Measurements from ENCODE around the gene RBM45.
"Not testable (repeated sequence)": the region's sequence is repeated elsewhere in the genome, so short reads cannot be mapped to it uniquely, and the experiment has no call there.

Gene RBM45, protein sequence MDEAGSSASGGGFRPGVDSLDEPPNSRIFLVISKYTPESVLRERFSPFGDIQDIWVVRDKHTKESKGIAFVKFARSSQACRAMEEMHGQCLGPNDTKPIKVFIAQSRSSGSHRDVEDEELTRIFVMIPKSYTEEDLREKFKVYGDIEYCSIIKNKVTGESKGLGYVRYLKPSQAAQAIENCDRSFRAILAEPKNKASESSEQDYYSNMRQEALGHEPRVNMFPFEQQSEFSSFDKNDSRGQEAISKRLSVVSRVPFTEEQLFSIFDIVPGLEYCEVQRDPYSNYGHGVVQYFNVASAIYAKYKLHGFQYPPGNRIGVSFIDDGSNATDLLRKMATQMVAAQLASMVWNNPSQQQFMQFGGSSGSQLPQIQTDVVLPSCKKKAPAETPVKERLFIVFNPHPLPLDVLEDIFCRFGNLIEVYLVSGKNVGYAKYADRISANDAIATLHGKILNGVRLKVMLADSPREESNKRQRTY

DNA sequence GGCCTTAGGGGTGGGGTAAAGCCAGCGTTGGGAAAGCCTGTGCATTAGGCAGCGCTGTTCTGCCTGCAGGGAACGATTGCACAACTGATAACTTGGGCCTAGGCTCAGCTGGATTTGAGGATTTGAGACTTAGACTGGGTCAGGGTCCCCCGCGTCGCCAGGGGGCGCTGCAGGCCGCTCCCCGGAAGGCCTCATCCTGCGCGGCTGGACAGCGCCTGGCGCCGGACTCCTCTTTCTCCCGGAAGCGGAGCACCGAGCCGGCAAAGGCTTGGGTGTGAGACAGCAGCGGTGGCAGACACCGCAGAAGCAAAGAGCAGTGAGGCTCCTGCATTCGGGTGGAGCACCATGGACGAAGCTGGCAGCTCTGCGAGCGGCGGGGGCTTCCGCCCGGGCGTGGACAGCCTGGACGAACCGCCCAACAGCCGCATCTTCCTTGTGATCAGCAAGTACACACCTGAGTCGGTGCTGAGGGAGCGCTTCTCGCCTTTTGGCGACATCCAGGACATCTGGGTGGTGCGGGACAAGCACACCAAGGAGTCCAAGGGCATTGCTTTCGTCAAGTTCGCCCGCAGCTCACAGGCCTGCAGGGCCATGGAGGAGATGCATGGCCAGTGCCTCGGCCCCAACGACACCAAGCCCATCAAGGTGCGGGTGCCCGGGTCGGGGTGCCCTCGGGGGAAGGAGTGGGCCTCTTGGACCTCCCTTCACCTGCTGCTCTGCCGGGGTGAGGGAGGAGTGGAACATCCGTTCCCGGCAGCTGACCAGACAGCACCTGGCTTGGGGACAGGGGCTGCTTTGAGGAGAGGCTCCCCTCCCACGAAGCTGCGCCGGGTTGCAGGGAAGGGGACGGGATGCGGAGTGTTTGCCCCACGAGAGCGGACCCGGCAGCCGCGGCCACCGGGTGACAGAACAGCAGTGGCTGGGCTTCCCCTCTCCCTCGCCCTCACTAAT is at the start of gene RBM45:
Gene RBM45 (plus strand): TSS at position 236 of the 951 bp plus-strand sequence. CDS start 110 bp downstream, at position 346.
- DNase-seq = peak; percentile 86

DNA sequence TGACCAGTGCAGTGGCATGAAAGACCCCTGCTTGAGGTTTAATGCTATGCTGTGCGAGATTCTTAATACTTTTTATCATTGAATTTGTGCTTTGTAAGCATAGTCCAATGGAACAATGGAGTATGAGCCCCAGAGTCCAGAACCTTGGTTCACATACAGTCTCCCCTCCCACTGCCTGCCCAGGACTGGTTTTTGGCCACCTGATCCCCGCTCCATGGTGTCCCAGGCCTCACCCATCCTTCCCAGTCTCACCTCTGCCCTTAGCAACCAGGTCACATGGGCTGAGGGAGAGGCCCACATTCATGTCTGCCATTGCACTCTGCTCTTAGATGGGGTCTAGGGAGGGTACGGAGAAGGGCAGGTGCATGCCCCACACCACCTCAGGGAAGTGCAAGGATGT is 45.9 kb upstream of the RBM45 start:
- no peak for DNase-seq

DNA sequence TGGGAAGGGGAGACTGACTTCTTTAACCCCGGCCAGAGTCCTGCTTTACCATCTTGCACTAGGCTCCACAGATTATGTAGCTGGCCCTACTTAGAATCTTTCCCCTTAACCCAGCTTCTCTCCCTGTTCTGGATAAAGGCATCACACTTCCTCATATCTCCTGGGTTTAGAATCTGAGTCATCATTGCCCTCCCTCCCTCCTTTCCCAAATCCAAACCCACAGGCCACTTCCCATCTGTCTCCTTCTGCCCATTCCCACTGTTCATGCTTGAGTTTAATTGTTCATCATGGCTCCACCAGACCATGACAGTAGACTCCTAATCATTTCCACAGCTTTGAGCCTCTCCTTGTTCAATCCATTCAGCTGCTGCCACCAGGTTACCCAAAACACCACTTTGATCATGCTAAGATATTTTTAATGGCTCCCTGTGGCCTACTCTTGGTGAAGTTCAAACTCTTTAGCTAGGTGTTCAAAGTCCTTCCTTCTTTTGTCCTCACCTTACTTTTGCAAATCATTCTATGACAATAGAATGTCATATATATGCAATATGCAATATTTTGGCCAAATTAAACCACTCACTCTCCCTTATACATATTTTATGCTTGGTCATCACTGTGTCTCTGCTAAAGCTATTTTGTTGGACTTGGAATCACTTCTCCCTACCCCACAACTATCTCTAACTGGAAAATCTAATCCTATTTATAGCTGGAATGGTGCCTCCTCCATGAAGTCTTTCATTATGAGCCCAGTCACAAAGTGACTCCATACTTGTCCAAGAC is 45.2 kb upstream of the RBM45 start:
- no peak for DNase-seq

DNA sequence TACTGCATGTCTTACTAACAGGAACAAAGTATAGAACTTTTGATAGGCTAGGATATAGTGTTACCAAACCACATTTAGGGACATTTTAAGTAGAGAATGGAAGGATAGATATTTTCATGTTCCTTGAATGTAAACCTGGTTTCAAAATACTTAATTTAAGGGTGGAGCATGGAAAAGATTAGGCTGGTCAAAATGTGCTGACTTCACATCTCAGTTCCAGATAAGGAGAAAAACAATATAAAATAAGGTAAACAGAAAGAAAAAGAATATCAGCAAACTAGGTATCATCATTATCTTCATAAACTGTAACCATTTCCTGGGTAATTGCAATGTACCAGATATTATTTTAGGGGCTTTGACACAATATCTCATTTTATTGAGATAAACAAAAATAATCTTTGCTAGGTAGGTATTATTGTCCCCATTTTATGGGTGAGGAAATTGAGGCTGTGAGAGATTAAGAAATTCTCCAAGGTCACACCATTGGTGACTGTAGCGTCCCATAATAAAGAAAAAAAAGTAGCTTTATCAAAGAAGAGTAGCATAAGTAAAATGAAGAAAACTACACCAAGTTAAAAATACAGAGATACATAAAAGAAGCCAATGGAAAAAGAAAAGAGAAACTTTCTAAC is 43.3 kb upstream of the RBM45 start:
- DNase-seq = no peak

DNA sequence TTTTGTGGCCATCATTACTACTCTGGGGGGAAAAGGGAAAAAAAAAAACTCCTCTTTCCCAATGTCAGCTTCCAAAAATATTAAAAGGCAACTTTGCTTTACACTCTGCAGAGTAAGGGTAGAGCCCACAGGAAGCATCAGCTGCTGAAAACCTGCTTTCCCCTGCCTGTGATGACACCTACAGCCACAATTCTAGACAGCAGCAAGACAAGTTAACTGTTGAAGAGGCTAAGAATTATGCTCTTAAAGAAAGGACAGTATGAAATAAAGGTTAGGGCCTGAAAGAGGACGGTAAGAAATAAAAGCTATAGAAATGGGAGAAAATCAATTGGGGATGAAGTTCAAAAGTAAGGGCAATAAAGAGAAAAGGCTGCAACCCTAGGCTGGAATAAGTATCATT is 42.7 kb upstream of the RBM45 start:
- DNase-seq = no peak

DNA sequence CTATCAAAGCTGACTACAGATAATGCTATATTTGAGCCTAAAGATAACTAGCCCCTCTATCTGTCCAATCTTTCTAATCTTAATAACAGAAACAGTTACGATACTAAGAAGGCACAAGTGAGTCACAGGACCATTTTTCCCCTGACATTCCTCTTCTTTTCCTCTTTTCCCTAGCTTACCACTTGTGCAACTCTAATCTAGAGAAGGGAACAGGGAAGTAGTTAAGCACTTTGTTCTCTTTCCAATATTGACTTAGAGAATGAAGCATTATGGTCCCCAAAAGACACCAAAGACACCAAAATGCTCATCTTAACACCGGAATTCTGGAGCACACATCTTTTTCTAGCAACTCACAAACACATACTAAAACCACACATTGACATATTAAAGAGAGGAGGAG is 41.4 kb upstream of the RBM45 start:
- DNase-seq = no peak

DNA sequence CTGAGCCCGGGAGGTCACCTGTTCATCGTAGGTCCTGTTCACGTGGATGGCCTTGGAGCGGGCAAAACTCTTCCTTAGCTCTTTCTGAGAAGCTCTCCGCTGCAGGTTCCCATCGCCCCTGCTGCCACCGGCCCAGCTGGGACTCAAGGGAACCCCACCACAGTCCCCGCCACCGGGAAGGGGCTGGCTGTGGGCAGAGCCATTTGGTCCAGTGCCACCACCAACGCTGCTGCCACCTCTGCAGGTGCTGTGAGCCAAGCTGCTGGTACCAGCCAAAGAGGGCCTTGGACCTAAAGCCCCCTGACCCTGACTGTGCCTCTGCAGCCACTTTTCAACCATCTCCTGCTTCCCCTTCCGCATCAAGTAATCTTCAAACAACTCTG is 40.2 kb upstream of the RBM45 start:
- DNase-seq = no peak

DNA sequence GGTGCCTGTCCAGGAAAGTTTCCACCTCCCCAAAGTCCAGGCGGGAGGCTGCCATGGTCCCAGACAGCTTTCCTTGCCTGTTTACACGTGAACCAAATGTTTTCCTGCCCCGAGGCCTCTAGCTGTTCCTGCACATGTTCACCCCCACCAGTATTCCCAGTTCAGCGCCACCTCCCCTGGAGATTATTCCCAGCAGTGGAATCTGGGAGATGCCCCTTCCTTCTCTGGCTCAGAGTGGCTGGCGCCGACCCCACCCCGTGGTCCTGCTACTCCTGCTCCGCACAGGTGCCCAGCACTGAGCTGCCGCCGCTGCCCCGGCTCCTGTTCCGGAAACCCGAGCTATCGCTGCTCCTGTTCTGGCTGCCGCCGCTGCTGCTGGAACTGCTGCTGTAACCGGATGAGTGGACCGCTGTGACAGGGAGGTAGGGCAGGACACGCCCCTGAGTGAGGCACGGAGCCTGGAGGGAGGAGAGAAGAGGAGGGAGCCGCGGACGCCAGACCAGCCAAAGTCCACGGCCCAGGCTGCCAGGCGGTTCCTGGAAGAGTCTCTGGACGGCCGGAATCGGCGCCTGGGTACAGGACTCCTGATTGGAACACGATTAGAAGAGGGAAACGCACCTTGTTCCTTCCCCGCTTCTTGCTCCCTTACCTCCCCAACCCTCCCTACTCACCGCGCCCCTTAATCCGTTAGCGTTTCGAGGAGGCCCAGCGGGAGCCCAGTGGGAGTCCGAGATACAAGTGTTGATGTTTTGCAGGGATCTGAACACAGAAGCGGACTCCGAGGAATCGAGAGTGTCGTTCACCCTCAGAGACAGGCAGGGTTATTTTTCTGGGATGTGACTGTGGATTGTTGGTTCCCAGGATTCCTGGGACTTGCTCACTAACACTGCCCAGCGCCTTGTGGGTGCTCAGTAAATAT is 39.6 kb upstream of the RBM45 start, which contains the start of gene PDE11A:
Gene PDE11A (minus strand): TSS at position 395 of the 919 bp plus-strand sequence. CDS start 340 bp downstream, at position 55.
- peak; percentile 71 for DNase-seq

DNA sequence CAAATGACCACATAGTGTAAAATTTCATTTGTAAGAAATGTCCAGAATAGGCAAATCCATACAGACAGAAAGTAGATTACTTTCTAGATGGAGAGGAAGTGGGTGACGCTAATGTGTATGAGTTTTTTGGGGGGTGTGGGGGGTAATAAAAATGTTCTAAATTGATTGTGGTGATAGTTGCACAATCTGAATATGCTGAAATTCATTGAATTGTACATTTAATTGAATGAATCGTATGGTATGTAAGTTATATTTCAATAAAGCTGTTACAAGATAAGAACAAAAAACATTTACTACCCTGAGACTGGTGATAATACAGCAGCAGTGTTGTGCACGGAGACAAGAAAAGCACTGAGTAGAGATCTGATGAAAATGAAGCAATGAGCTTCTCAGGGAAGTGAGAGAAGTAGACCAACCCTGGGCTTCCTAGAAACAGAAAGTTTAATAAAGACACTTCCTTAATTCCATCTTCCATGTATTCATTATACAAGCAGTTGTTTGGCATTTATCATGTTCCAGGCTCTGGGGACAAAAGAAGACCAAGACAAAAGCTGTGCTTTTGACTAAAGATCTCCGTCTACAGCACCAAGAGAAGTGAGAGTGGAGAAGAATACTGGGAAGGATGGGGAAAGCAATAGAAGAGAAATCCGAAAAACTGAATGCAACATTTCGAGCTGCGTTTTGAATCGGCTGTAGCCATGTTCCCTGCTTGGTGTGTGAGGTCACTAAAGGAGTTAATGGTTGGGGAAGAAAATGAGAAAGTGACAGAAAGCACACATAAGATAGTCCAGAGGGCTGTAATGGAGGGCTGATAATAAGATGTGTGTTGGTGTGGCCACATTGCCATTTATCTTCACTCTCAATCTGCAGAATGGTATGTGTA is 37.9 kb upstream of the RBM45 start:
- DNase-seq = no peak

DNA sequence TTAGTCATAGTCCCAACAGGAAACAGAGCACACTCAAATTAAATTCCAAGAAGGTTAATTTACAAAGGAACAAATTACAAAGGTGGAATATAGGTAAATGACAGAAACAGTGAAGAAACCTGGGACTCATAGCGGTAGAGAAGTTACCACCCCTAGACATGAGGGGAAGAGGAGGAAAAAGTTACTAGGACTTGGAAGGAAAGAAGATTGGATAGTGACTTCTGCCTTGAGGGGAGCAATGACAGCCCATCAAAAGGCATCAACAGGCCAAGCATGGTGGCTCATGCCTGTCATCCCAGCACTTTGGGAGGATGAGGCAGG is 37.3 kb upstream of the RBM45 start:
- DNase-seq = no peak

DNA sequence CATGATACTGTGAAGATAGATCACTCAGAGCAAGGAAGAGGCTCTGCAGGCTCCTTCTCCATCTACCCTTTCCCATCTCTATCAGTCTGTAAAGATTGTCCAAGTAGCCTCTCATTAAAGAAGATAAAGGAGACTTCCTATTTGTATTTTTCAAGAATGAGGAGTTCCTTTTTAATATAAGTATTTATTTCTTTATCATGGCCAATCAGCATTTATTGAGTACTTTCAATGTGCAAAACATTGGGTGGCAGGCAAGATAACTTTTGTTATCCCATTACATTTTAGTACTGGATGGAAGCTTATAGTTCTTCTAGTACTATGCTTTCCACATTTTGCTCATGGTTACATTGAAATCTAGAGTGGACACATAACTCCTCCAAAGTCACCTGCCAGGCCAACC is 36.1 kb upstream of the RBM45 start:
- DNase-seq = no peak

DNA sequence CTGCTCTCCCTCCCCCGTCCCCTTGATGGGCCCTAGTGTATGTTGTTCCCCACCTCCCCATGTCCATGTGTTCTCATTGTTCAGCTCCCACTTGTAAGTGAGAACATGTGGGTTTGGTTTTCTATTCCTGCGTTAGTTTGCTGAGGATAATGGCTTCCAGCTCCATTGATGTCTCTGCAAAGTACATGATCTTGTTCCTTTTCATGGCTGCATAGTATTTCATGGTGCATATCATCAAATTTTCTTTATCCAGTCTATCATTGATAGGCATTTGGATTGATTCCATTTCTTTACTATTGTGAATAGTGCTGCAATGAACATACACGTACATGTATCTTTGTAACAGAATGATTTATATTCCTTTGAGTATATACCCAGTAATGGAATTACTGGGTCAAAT is 33.0 kb upstream of the RBM45 start:
- not testable (repeated sequence) for DNase-seq

DNA sequence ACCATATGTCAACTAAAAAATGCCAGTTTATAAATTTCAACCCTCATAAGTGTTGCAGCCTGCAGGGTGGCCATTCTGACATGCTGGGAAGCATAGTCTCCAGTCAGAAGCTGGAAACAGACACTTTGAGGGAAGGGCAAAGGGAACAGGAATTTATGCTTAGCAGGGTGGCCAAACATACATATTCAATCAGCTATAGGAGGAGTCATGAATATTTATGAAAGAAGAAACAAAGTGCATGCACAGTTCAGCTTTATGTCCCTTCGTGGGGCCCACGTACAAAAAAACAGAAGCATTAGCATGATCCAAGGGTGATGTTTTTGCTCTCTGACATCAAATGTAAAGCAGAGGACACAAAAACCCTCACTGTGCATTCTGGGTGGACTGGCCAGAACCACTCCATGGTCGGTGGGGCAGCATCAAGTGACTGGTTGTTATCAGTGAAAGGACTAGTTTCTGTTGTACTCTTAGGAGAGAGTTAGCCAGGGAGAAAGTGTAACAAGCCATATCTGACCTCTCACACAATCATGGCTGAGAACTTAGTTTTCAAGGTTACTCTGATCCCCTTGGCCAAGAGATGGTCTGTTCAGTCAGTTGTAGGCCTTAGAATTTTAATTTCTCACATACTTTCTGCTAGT is 29.7 kb upstream of the RBM45 start:
- DNase-seq = no peak

DNA sequence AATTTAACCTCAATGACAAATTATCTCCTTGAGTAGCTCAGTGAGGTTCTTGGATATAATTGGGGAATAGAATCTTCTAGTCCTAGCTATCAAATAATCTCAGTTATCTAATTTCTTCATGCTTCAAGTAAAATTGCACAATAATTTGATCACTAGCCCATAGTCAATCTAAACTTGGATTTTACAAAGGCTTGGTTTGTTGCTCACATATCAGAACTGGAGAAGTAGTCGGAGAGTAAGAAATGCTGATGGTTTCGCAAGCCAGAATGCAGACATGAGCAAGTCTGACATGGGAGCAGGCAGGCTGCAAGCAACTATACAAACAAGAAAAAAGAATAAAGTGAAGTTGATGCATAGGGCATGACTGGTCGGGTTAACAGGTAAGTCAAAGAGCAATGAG is 28.0 kb upstream of the RBM45 start:
- DNase-seq = no peak

DNA sequence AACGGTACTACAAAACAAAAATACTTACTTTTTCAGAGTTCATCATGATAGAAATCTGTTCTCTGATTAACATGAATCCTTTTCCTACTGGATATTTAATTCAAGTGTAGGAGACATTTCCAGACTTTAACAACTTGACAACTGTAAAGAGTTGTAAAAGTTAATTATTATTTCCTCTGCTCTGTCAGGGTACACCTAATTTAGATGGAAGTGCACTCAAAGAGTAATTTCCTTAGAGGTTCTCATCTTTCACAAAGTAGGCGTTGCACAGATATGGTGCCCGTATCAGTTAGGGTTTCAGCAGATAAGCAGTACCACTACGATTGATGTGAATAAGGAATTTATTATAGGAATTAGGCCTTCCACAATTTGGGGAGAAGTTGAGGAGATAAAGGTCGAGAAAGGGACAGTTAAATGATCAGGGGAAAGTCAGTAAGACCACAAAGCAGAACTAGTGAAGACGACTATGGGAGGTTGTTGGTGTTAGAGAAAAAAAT is 23.4 kb upstream of the RBM45 start:
- no peak for DNase-seq

DNA sequence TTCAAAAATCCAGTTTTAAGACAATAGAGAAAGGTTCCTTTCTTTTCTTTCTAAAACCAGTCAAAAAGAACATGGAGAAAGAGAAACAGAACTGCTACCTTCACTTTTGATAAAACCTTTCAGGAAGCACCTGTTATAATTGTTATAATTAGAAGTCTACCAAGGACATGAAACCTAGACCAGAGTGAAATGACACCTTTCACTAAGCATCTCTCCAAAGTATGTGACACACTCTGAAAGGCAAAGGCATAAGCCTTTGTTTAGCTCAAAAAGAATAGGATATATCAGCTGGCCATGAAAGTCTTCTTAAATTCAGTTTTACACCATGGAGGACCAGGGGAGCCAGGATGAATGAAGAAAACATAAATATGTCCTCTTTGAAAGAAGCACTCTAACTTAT is 18.8 kb upstream of the RBM45 start:
- DNase-seq = no peak

DNA sequence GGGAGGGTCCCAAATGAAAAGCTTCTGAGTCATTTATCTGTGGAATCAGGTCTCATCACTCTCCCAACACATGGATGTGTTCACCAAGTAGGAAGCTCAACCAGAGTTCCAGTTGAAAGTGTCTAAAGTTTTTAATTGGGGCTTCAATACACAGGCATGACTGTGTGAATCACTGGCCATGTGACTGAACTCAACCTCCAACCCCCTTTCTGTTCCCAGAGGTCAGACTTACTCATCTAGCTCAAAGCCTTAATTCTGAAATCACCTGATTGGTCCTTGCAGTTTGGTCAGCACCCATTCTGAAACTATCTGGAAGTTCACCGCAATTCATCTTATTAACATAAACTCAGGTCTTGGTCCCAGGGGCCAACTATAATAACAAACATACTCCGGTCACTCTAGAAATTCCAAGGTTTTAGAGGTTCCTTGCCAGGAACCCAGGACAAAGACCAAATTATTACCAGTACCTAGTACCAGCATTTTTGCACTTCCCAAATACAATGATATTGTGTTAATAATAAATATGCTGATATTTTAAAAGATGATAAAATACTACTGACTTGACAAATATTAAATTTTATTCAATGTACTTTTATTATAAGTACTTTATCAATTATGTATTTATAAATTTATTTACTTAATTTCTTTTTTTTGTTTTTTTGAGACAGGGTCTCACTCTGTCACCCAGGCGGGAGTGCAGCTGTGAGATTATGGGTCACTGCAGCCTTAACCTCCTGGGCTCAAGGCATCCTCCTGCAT is 10.7 kb upstream of the RBM45 start:
- no peak for DNase-seq

DNA sequence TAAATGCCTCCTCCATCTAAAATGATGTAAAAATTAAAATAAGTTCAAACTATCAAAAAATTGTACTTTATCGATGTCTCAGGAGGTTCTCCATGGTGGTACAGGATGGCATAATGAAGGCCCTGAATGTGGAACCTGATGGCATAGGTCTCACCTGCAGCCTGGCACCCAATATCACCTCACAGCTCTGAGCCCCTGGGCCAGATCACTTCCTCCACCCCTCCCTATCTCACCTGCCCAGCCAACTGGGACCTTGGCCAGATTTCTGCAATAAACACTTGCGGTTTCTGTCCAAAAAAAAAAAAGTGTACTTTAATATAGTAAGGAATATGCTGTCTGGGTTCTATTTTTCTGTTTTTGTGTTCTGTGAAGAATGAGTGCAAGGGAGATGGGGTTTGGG is 6.7 kb upstream of the RBM45 start:
- no peak for DNase-seq

DNA sequence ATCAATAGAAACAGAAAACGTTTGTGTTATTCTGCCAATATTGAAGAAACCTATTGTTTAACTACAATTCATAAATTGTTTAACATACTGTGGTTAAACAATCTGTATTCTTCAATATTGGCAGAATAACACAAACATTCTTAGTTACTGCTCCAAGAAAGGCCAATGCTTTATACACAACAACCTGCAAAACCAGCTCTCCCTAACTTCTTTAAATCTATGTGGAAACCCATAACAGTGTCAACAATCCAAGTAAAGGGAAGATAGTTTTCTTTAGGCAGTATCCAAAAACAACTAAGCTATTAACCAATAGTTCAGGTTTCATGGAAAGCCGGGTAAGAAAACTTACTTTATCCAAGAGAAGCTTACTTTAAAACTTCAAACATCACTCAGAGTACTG is 6.2 kb upstream of the RBM45 start:
- no peak for DNase-seq
